HepG2 (cell line): Measurements from ENCODE around the gene CEBPZOS. TPM values are rescaled to one million over a fixed set of nuclear protein-coding genes. Genes with fewer than 3 reads are reported as not detected.

Experiments
- ATF4 ChIP-seq, 2 experiments: fragments of 450-650 bp in 1 of 2; sonication (generic) in 1 of 2; formaldehyde crosslinking; IDR thresholded peaks; 2 replicates each; pipeline versions ENCODE4 v1.5.0 to v1.8.0; 2020 to 2022; ENCODE audit warnings: mild to moderate bottlenecking in 1 of 2, missing genetic modification reagents in 1 of 2
- CC2D1A ChIP-seq: sonication (generic); formaldehyde crosslinking; IDR thresholded peaks from 2 replicates; pipeline ENCODE4 v1.8.1; 2023; ENCODE audit warnings: mild to moderate bottlenecking, missing genetic modification reagents
- CREB3 ChIP-seq: sonication (generic); formaldehyde crosslinking; IDR thresholded peaks from 2 replicates; pipeline ENCODE4 v1.5.0; 2020; ENCODE audit warnings: missing genetic modification reagents
- DMAP1 ChIP-seq: IDR thresholded peaks from 2 replicates; pipeline ENCODE4 v1.6.1; 2016
- EP300 ChIP-seq, 3 experiments: sonication (generic) in 1 of 3; formaldehyde crosslinking in 1 of 3; IDR thresholded peaks; 2 replicates each; pipeline versions ENCODE4 v1.5.1 to v1.6.1; 2011 to 2020; ENCODE audit warnings: low read depth in 2 of 3, low read length in 2 of 3, borderline replicate concordance in 1 of 3, improper control_type of control experiment in 1 of 3, mild to moderate bottlenecking in 1 of 3, missing genetic modification reagents in 1 of 3, moderate library complexity in 1 of 3
- GATAD1 ChIP-seq: IDR thresholded peaks from 2 replicates; pipeline ENCODE4 v1.6.1; 2016; ENCODE audit warnings: missing genetic modification reagents, missing compliant biosample characterization
- GFI1 ChIP-seq: sonication (generic); formaldehyde crosslinking; IDR thresholded peaks from 2 replicates; pipeline ENCODE4 v1.5.0; 2020; ENCODE audit warnings: missing genetic modification reagents, mild to moderate bottlenecking, borderline replicate concordance
- MAF1 ChIP-seq: sonication (generic); formaldehyde crosslinking; IDR thresholded peaks from 2 replicates; pipeline ENCODE4 v1.5.0; 2020; ENCODE audit warnings: missing genetic modification reagents, borderline replicate concordance
- MIER3 ChIP-seq: IDR thresholded peaks from 2 replicates; pipeline ENCODE4 v1.6.1; 2016; ENCODE audit warnings: missing compliant biosample characterization, borderline replicate concordance
- MXD3 ChIP-seq: IDR thresholded peaks from 2 replicates; pipeline ENCODE4 v1.6.1; 2016; ENCODE audit warnings: mild to moderate bottlenecking, missing biosample characterization, missing genetic modification reagents
- RBFOX2 ChIP-seq: fragments of 200-400 bp; formaldehyde crosslinking; IDR thresholded peaks from 2 replicates; pipeline ENCODE4 v1.6.1; 2017; ENCODE audit warnings: low read depth, mild to moderate bottlenecking, low read length
- SP1 ChIP-seq, 2 experiments: fragments of 450-650 bp in 1 of 2; sonication (generic) in 1 of 2; formaldehyde crosslinking in 1 of 2; IDR thresholded peaks; 2 replicates each; pipeline versions ENCODE4 v1.4.0 to v1.6.1; 2016 to 2020; ENCODE audit warnings: missing genetic modification reagents in 1 of 2
- THAP8 ChIP-seq: sonication (generic); formaldehyde crosslinking; IDR thresholded peaks from 2 replicates; pipeline ENCODE4 v1.5.1; 2020; ENCODE audit warnings: missing genetic modification reagents, mild to moderate bottlenecking, borderline replicate concordance
- ZNF326 ChIP-seq: sonication (generic); formaldehyde crosslinking; IDR thresholded peaks from 2 replicates; pipeline ENCODE4 v1.4.0; 2020; ENCODE audit warnings: missing genetic modification reagents, borderline replicate concordance
- ZNF337 ChIP-seq: sonication (generic); formaldehyde crosslinking; IDR thresholded peaks from 2 replicates; pipeline ENCODE4 v1.5.1; 2020; ENCODE audit warnings: missing genetic modification reagents, low read depth, mild to moderate bottlenecking, borderline replicate concordance
- ZNF687 ChIP-seq: sonication (generic); formaldehyde crosslinking; IDR thresholded peaks from 2 replicates; pipeline ENCODE4 v1.5.1; 2020; ENCODE audit warnings: mild to moderate bottlenecking, missing genetic modification reagents, moderate library complexity
- ZNF788 ChIP-seq: sonication (generic); formaldehyde crosslinking; IDR thresholded peaks from 2 replicates; pipeline ENCODE4 v1.5.0; 2020; ENCODE audit warnings: mild to moderate bottlenecking, missing genetic modification reagents, borderline replicate concordance
- ZSCAN12 ChIP-seq: sonication (generic); formaldehyde crosslinking; IDR thresholded peaks from 2 replicates; pipeline ENCODE4 v1.9.0; 2021; ENCODE audit warnings: mild to moderate bottlenecking, missing genetic modification reagents
- ZSCAN22 ChIP-seq: sonication (generic); formaldehyde crosslinking; IDR thresholded peaks from 2 replicates; pipeline ENCODE4 v1.4.0; 2020; ENCODE audit warnings: mild to moderate bottlenecking, missing genetic modification reagents
- ZSCAN25 ChIP-seq: sonication (generic); formaldehyde crosslinking; IDR thresholded peaks from 2 replicates; pipeline ENCODE4 v1.8.0; 2022; ENCODE audit warnings: mild to moderate bottlenecking, missing genetic modification reagents
- polyA plus RNA-seq, 8 experiments: library from polyadenylated mRNA; depleted of rRNA in 3 of 8; stranded (reverse) in 7 of 8; unstranded in 1 of 8; fragments of >200 nt; fragmentation: Illumina TruSeq in 4 of 8; extraction: Trizol in 4 of 8; gene quantifications; 2 replicates each; pipeline versions ENCODE4 v1.2.1 to v1.2.3, GENCODE V29; 2011 to 2016; ENCODE audit warnings: low read depth in 4 of 8, missing spikeins in 1 of 8, mixed read lengths in 1 of 8; ENCODE audit not compliant: insufficient read depth in 1 of 8
- total RNA-seq, 5 experiments: library from RNA; depleted of rRNA; stranded (reverse); fragments of >200 nt; fragmentation: Illumina TruSeq; extraction: Trizol; gene quantifications; 2 replicates each; pipeline ENCODE4 v1.2.3, GENCODE V29; 2016; ENCODE audit warnings: low read depth in 1 of 5

The CEBPZOS gene
- total and polyA plus RNA-seq, 2 of the 13 experiments (the other 11 are each of a cell fraction or from before 2014, with no cell fraction given): 18.6 to 44.7 TPM

GRCh38 chr2:37156857-37157714, 39.2 kb upstream of the CEBPZOS start, which contains the start of gene EIF2AK2 (continued):
- peak; percentile 75; the same call in 1 of the 2 replicates for TF ChIP-seq ZNF337 (CRISPR knock-in tag)
- TF ChIP-seq ZSCAN12: no peak; the same call in 1 of the 2 replicates
- no peak for TF ChIP-seq ZNF326 (CRISPR knock-in tag)
- TF ChIP-seq ZSCAN25 (CRISPR knock-in tag): no peak
- 0 out of 4 replicates have a peak, but pooled peaks of 1 of the 2 experiments have one; percentile 36 for TF ChIP-seq EP300 (IDR thresholded peaks at IDR 0.05; ENCODE audit: low read depth in 2 of 2, low read length in 2 of 2)
- no peak for TF ChIP-seq EP300 (CRISPR knock-in tag; IDR thresholded peaks at IDR 0.05; ENCODE audit: borderline replicate concordance)
- TF ChIP-seq GFI1 (CRISPR knock-in tag): peak; percentile 77; the same call in 1 of the 2 replicates
- 0 out of 2 replicates have a peak, but pooled peaks have one; percentile 17 for TF ChIP-seq ZNF788
- peak; percentile 93 for TF ChIP-seq ZNF687 (CRISPR knock-in tag)
- no peak for TF ChIP-seq CC2D1A
- peak; percentile 82; the same call in 1 of the 2 replicates for TF ChIP-seq MXD3 (CRISPR knock-in tag)
- TF ChIP-seq DMAP1 (CRISPR knock-in tag): peak; percentile 53; the same call in 1 of the 2 replicates
- TF ChIP-seq THAP8 (CRISPR knock-in tag): peak; percentile 47; the same call in 1 of the 2 replicates
- TF ChIP-seq MAF1 (CRISPR knock-in tag): no peak
- peak; percentile 62; the same call in 1 of the 2 replicates for TF ChIP-seq GATAD1 (CRISPR knock-in tag)
- TF ChIP-seq MIER3 (CRISPR knock-in tag): no peak; the same call in 1 of the 2 replicates
- peak; percentile 23; the same call in 1 of the 2 replicates for TF ChIP-seq CREB3 (CRISPR knock-in tag)
- TF ChIP-seq RBFOX2: peak; percentile 86
- TF ChIP-seq SP1 (IDR thresholded peaks at IDR 0.05): no peak
- TF ChIP-seq SP1 (CRISPR knock-in tag; IDR thresholded peaks at IDR 0.05): peak; percentile 62; the same call in 1 of the 2 replicates
- peak in 1 of 2 experiments; percentile 61; a peak in 2 of 4 replicates for TF ChIP-seq ATF4 (CRISPR knock-in tag; IDR thresholded peaks at IDR 0.05)
- peak; percentile 34; the same call in 1 of the 2 replicates for TF ChIP-seq ZSCAN22 (CRISPR knock-in tag)
